ENCODE measurements around the gene PI4K2A.
"Not testable (repeated sequence)": the region's sequence is repeated elsewhere in the genome, so short reads cannot be mapped to it uniquely, and the experiment has no call there.

Gene PI4K2A

GRCh38 chr10:97631098-97631497 lies 9.4 kb upstream of the PI4K2A start:
- DNase-seq (ENCODE audit: low read depth in 1 of 2, low spot score in 1 of 2): no peak

DNA sequence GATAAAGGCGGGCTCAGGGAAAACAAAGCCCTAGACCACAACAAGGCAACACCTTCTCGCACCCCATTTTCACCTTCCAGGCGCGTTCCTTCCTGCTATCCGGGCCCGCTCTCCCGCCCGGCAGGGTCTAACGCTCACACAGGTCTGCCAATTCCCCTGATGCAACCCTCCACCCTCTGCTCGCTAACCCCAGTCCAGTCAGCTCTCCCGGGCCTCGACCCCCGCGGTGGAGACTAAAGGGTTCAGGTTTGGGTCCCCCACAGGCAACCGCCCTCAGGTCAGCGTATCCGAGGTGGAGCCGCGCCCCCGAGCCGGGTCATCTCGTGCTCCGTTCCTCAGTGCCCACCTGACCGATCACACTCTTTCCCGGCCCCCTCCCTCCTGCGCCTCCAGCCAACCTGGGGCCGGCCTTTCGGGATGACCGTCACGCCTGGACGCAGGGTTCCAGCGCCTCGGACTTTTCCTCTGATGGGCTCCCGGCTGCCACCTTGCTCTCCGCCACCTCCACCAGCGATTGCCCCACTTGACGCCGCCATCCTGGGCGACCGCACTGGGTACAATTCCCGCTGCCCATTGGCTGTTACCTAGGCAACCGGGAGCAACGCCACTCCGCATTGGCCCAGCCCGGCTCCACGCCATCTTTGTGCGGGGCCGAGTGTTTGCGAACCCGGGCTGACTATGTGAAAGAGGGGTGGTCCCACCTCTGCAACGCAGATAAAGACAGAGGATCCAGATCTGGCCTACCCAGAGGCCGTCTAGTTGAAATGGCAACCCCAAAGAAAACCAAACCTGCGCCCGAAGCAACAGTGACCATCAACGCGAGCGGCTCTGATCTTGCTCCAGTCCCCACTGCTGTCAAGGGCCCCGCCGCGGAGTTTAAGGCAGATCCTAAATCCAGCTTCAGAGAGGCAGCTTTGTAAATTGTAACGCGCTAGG lies 7.3 kb upstream of the PI4K2A start, which contains the start of gene MORN4:
MORN4 (minus strand) TSS at position 552 of the 936 bp plus-strand sequence. CDS start 13,847 bp downstream, outside the sequence.
- DNase-seq (ENCODE audit: low read depth in 1 of 2, low spot score in 1 of 2): peak; percentile 82 to 85

DNA sequence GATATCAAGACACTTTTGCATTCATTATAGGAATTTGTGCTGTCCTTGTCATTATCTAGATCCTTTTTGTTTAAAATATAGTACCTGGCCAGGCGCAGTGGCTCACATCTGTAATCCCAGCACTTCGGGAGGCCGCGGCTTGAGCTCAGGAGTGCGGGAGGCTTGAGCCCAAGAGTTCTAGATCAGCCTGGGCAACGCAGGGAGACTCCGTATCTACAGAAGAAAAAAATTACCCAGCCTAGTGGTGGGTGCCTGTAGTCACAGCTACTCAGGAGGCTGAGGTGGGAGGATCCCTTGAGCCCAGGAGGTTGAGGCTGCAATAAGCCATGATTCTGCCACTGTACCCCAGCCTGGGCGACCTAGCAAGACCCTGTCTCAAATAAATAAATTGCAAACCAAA lies 6.5 kb upstream of the PI4K2A start:
- no peak for DNase-seq (ENCODE audit: low read depth in 1 of 2, low spot score in 1 of 2)

GRCh38 chr10:97635577-97635976 lies 4.9 kb upstream of the PI4K2A start:
- DNase-seq (ENCODE audit: low read depth in 1 of 2, low spot score in 1 of 2): no peak

GRCh38 chr10:97639090-97639489 lies 1.4 kb upstream of the PI4K2A start:
- DNase-seq (ENCODE audit: low read depth in 1 of 2, low spot score in 1 of 2): not testable (repeated sequence)

DNA sequence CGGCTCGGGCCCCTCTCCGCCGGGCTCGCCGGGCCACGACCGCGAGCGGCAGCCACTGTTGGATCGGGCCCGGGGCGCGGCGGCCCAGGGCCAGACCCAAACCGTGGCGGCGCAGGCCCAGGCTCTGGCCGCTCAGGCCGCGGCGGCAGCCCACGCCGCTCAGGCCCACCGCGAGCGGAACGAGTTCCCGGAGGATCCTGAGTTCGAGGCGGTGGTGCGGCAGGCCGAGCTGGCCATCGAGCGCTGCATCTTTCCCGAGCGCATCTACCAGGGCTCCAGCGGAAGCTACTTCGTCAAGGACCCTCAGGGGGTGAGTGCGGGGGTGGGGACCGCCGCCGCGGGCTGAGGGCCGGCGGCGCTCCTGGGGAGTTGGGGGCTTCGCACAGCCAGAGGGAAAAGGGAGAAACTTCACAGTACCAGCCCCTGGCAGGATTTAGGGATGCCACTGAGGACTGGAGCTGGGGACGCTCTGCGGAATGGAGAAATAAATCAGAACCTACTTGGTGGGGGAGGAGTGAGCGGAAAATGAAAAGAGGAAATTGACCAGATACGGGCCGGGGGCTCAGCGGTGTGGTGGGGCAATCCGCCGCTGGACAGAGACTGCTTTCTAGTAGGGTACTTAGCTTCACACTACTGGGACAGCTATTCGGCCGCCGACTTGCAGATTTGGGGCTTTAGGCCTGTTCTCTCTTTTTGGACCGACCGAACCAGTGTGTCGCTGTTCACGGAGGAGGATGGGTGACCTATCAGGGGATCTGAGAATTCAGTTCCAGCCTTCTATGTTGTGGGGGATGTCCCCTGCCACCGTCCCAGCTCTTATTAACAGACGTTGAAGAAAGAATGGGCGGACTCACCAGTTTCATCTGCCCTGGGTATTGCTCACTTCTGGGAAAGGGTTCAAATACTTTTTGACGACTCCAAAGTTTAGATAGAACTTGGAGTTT lies 669 bp downstream of the PI4K2A start:
- DNase-seq (ENCODE audit: low read depth in 1 of 2, low spot score in 1 of 2): no peak

DNA sequence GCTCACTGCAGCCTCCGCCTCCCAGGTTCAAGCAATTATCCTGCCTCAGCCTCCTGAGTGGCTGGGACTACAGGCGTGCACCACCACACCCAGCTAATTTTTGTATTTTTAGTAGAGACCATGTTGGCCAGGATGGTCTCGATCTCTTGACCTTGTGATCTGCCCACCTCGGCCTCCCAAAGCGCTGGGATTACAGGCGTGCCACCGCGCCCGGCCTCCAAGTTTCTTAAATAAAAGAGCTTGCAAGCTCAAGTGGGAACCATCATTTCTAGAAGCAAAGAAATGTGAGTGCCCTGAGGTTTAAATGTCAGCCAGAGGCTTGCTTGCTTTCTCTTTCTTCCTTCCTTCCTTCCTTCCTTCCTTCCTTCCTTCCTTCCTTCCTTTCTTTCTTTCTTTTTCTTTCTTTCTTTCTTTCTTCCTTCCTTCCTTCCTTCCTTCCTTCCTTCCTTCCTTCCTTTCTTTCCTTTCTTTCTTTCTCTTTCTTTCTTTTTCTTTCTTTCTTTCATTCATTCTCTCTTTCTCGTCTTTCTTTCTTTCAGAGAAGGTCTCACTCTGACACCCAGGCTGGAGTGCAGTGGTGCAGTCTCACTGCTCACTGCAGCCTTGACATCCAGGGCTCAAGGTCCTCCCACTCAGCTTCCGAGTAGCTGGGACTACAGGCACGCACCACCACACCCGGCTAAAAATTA lies 2.1 kb downstream of the PI4K2A start:
- not testable (repeated sequence) for DNase-seq (ENCODE audit: low read depth in 1 of 2, low spot score in 1 of 2)

DNA sequence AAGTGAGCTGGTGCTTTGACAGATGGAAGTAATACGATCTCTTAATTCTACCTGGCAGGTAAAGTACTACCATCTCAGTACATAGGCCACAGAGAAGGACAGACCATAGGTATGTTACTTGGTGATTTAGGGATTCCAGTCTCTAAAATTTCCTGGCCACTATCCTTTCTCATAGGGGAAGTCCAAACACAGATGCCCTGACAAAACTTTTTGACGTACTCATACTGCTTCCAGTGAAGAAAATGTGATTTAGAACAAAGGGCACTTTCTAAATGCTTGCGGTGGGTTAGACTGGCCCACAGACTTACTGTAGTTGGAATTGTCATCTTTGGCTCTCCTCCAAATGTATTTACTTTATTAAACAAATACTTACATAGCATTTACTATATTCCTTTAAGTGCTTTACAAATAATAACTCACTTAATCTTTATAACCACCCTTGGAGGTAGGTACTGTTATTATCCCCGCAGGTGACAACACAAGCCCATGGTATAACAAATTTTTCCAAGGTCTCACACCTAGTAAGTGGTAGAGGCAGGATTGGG lies 3.0 kb downstream of the PI4K2A start:
- DNase-seq (ENCODE audit: low read depth in 1 of 2, low spot score in 1 of 2): no peak

DNA sequence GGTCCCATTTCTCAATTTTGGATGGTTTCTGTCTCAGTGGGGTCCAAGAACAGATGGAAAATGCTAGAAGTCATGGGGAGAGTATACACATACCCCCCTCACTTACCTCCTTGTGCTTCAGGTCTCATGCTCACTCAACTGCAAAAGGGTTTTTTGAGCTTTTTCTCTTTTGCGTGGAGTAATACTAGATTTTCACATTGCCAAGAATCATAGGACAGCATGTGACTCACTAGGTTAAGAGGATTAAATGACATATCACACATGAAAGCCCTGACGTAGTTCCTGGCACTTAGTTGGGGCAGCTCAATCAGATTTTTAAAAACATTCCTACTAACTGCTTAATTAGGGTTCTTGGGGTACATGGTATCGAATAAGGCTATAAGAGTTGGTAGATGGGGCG lies 4.5 kb downstream of the PI4K2A start:
- DNase-seq (ENCODE audit: low read depth in 1 of 2, low spot score in 1 of 2): no peak

DNA sequence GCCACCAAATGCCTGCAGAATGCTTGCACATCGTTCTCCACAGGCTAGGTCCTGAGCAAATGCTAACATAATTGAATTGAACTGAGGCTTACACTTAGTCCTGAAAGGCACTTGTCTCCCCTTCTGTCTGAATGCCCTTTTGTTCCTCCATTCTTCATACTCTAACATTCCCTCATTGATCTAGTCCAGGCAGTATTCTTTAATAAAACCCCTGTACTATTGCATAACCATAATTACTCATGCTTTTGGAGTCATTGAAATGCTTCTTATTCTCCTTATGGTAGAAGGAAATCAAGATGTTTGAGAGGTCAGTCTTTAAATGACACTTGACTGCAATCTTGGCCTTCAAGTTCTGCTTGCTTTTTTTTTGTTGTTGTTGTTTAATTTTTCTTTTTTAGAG lies 7.1 kb downstream of the PI4K2A start:
- no peak for DNase-seq (ENCODE audit: low read depth in 1 of 2, low spot score in 1 of 2)

DNA sequence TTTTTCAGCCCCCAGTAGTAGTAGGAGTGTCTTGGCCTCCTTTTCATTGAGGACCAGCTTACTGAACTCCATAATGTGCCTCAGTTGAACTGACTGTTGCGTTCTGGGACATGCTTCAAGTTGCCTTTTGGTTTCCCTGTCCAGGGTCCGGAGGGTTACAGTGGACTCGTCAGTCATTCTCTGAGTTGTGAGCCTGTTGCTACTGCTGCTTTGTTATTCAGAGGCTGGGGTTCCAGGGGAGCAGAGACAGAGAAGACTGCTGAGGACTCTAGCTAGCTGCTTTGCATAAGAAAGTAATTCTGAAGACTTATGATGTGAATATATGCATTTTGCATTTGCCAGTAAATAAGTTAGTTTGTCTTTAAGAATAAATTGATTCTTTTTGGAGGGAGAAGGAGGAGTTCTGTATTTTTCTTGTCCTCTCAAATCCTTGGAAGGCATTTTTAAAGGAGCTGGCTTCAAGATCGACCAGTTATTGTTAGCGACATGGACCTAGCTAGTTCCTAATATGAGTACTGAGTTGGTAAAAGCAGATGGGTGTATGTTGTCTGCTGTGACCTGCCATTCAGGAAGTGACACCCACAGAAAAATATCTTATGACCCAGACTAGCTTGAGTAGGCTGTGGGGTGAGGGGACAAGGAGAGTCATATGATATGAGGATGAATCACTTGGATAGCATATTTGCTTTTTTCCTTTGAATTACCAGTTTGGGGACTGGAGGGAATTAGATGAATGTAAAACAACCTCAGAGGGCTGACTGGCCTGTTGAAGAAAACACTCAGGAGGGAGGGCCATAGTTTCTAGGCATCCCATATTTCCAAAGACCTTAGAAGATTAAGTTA lies 8.3 kb downstream of the PI4K2A start:
- DNase-seq (ENCODE audit: low read depth in 1 of 2, low spot score in 1 of 2): no peak

DNA sequence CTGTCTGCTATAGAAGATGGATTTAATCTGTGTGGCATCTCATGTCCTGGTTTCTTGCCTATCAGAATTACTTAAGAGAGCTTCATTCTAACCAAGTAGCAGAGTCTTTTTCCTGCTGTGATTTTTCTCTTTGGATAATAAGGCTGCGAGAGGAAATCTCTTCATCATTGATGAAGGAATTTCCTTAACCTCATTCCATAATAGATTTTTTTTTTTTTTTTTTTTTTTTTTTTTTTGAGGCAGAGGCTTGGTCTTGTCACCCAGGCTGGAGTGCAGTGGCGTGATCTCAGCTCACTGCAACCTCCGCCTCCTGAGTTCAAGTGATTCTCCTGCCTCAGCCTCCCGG lies 8.9 kb downstream of the PI4K2A start:
- not testable (repeated sequence) for DNase-seq (ENCODE audit: low read depth in 1 of 2, low spot score in 1 of 2)

- no peak for DNase-seq (ENCODE audit: low read depth in 1 of 2, low spot score in 1 of 2)
Observed at GRCh38 chr10:97650726-97651125, 10.3 kb downstream of the PI4K2A start.

- DNase-seq (ENCODE audit: low read depth in 1 of 2, low spot score in 1 of 2): no peak
Observed at GRCh38 chr10:97651773-97652172, 11.3 kb downstream of the PI4K2A start.

DNA sequence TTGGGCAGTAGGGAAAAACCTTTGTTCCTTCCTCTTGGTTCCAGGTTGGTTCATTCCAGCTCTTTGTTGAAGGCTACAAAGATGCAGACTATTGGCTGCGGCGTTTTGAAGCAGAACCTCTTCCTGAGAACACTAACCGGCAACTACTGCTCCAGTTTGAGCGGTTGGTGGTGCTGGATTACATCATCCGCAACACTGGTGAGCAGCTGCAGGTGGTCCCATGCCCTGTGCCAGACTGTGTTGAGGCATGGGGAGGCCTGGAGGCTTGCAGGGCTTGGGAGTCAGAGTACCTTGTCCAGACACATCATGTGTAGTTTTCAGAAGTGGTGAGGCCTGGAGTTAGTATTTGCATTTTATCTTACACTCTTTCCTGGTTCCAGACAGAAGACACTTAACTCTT lies 16.3 kb downstream of the PI4K2A start:
- no peak for DNase-seq (ENCODE audit: low read depth in 1 of 2, low spot score in 1 of 2)

GRCh38 chr10:97659589-97659988 lies 19.1 kb downstream of the PI4K2A start:
- DNase-seq (ENCODE audit: low read depth in 1 of 2, low spot score in 1 of 2): no peak

GRCh38 chr10:97664282-97664850 lies 23.9 kb downstream of the PI4K2A start:
- DNase-seq (ENCODE audit: low read depth in 1 of 2, low spot score in 1 of 2): no peak

GRCh38 chr10:97666992-97667391 lies 26.5 kb downstream of the PI4K2A start:
- no peak for DNase-seq (ENCODE audit: low read depth in 1 of 2, low spot score in 1 of 2)

DNA sequence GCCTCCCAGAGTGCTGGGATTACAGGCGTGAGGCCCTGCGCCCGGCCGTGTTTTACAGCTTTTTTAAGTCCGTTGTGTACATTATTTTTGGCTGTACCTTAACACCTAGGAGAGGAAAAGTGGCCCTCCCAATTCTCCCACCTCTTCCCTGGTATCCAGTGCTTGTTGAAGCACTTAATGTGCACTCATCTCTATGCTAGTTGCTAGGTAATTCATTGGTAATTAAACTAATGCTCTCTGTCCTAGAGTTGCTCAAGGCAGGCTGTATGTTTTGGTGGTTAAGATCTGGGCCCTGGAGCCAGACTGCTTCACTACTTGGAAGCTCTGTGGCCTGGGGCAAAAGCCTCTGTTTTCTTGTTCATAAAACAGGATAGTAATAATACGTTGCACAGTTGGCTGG lies 27.0 kb downstream of the PI4K2A start:
- DNase-seq (ENCODE audit: low read depth in 1 of 2, low spot score in 1 of 2): no peak

DNA sequence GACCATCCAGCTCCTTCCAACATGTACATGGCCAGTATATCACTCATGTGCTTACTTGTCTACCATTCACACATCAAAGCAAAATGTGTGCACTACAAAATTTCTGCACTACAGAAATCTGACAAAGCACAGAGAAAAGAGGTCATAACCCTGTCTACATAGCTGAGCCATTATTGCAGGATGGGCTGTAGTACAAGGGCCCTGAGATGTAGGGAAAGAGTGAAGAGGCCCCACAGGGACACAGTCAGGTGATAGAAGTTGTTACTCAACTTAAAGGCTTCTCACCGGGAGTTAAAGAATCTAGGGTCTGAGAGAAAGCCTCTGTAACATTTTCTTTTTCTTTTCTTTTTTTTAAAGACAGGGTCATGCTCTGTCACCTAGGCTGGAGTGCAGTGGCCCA lies 29.1 kb downstream of the PI4K2A start:
- DNase-seq (ENCODE audit: low read depth in 1 of 2, low spot score in 1 of 2): no peak

Measured in activated T-helper 1 cell treated with anti-CD3 and anti-CD28 coated beads, Interleukin-2, amount 50 U/mL, for 16 hours (primary cell).